GM21825 (cell line): Measurements from ENCODE around the gene RAB4B.
"Not testable (repeated sequence)": the region's sequence is repeated elsewhere in the genome, so short reads cannot be mapped to it uniquely, and the experiment has no call there.

Source experiments
- ATAC-seq: cut with Tn5 transposase; IDR thresholded peaks from one replicate; pipeline ENCODE4 v1.9.1; 2021; ENCODE audit warnings: mild to moderate bottlenecking, moderate library complexity; ENCODE audit not compliant: unreplicated experiment

The RAB4B gene

GRCh38 chr19:40801426-40802299, 23.6 kb downstream of the RAB4B start:
- no peak for ATAC-seq

GRCh38 chr19:40802300-40803169, 24.5 kb downstream of the RAB4B start:
- ATAC-seq, result no peak

- ATAC-seq, result no peak
These were observed 25.3 kb downstream of the RAB4B start for GRCh38 chr19:40803170-40803856.

- ATAC-seq, result no peak
These were observed 26.1 kb downstream of the RAB4B start for GRCh38 chr19:40803857-40804782.

- no peak for ATAC-seq
These were observed 26.8 kb downstream of the RAB4B start for GRCh38 chr19:40804783-40805242.

- no peak for ATAC-seq
These were observed 27.3 kb downstream of the RAB4B start for GRCh38 chr19:40805258-40805868.

- ATAC-seq, result no peak
These were observed 28.5 kb downstream of the RAB4B start for GRCh38 chr19:40806423-40807146.

GRCh38 chr19:40807147-40808020, 29.3 kb downstream of the RAB4B start:
- no peak for ATAC-seq

- ATAC-seq, result no peak
These were observed 29.9 kb downstream of the RAB4B start for GRCh38 chr19:40808021-40808325.

- ATAC-seq, result no peak
These were observed 30.4 kb downstream of the RAB4B start for GRCh38 chr19:40808497-40808896.

- no peak for ATAC-seq
These were observed 31.5 kb downstream of the RAB4B start for GRCh38 chr19:40809358-40810086.

- no peak for ATAC-seq
These were observed 32.1 kb downstream of the RAB4B start for GRCh38 chr19:40810160-40810559.

- ATAC-seq, result not testable (repeated sequence)
These were observed 32.8 kb downstream of the RAB4B start for GRCh38 chr19:40810649-40811408.

- ATAC-seq, result no peak
These were observed 33.7 kb downstream of the RAB4B start for GRCh38 chr19:40811478-40812341.

- ATAC-seq, result not testable (repeated sequence)
These were observed 34.5 kb downstream of the RAB4B start for GRCh38 chr19:40812571-40812970.

- ATAC-seq, result no peak
These were observed 35.1 kb downstream of the RAB4B start for GRCh38 chr19:40813182-40813581.
